Mesendoderm (in vitro differentiated cells): Measurements from ENCODE around the gene MAN1A1.

ENCODE experiments used
- DNase-seq: peaks from one replicate; pipeline ENCODE4 v3.0.0; 2013
- H2AK5ac ChIP-seq: 2 replicates; pipeline ENCODE4 v1.6.1; 2013; ENCODE audit warnings: low read length, inconsistent platforms
- H2BK120ac ChIP-seq: 2 replicates; pipeline ENCODE4 v1.6.1; 2013; ENCODE audit warnings: low read depth, mild to moderate bottlenecking, low read length, moderate library complexity, mixed read lengths
- H2BK15ac ChIP-seq: replicated peaks from 2 replicates; pipeline ENCODE4 v1.6.1; 2013; ENCODE audit warnings: low read depth, mild to moderate bottlenecking, moderate library complexity
- H2BK5ac ChIP-seq: 2 replicates; pipeline ENCODE4 v1.6.1; 2013; ENCODE audit warnings: low read length, inconsistent platforms
- H3K18ac ChIP-seq: 2 replicates; pipeline ENCODE4 v1.6.1; 2013; ENCODE audit warnings: mild to moderate bottlenecking, low read length, mixed read lengths
- H3K23ac ChIP-seq: one replicate; pipeline ENCODE4 v1.6.1; 2013; ENCODE audit warnings: low read length
- H3K27ac ChIP-seq: 2 replicates; pipeline ENCODE4 v1.5.1; 2013; ENCODE audit warnings: low read depth, mild to moderate bottlenecking, inconsistent platforms, low read length, moderate library complexity
- H3K27me3 ChIP-seq: 2 replicates; pipeline ENCODE4 v1.6.1; 2013; ENCODE audit warnings: low read length, control low read depth, mild to moderate bottlenecking, inconsistent platforms; ENCODE audit not compliant: insufficient read depth, poor library complexity
- H3K36me3 ChIP-seq: 2 replicates; pipeline ENCODE4 v1.6.1; 2013; ENCODE audit warnings: low read length, inconsistent platforms; ENCODE audit not compliant: control insufficient read depth, insufficient read depth
- H3K4ac ChIP-seq: one replicate; pipeline ENCODE4 v1.6.1; 2013; ENCODE audit warnings: low read depth, mild to moderate bottlenecking, low read length, moderate library complexity
- H3K4me1 ChIP-seq: 2 replicates; pipeline ENCODE4 v1.6.1; 2013; ENCODE audit warnings: low read depth, low read length, inconsistent platforms; ENCODE audit not compliant: control insufficient read depth
- H3K4me2 ChIP-seq: 2 replicates; pipeline ENCODE4 v1.6.1; 2013; ENCODE audit warnings: low read length
- H3K4me3 ChIP-seq: 2 replicates; pipeline ENCODE4 v1.5.1; 2013; ENCODE audit warnings: mild to moderate bottlenecking, low read length
- H3K56ac ChIP-seq: one replicate; pipeline ENCODE4 v1.6.1; 2013; ENCODE audit warnings: low read length
- H3K79me1 ChIP-seq: 2 replicates; pipeline ENCODE4 v1.6.1; 2013; ENCODE audit warnings: low read length, inconsistent platforms
- H3K79me2 ChIP-seq: 2 replicates; pipeline ENCODE4 v1.6.1; 2013; ENCODE audit warnings: mild to moderate bottlenecking, low read length; ENCODE audit not compliant: control insufficient read depth, insufficient read depth
- H3K9ac ChIP-seq: 2 replicates; pipeline ENCODE4 v1.6.1; 2013; ENCODE audit warnings: low read length, inconsistent platforms
- H4K5ac ChIP-seq: one replicate; pipeline ENCODE4 v1.6.1; 2013; ENCODE audit warnings: low read length
- H4K8ac ChIP-seq: one replicate; pipeline ENCODE4 v1.6.1; 2013; ENCODE audit warnings: low read depth, mild to moderate bottlenecking, control low read depth, low read length, moderate library complexity
- WGBS: extraction: QIAGEN DNeasy Blood & Tissue Kit; methylation state at CpG from one replicate; pipeline ENCODE4 v1.1.7; 2013; ENCODE audit warnings: low lambda C conversion rate, missing lambda C conversion rate; ENCODE audit not compliant: insufficient coverage; ENCODE audit errors: extremely low coverage; 5-methylcytosine and 5-hydroxymethylcytosine counted together

MAN1A1 gene

GRCh38 chr6:119348748-119349360 lies 707 bp downstream of the MAN1A1 start:
- Histone ChIP-seq H3K27ac (no peak overlapping the region), H3K56ac (peak overlapping the region; percentile 97), H2BK5ac (no peak overlapping the region), H3K79me1 (peaks cover 16% of the 10 kb centered on the region), H4K5ac (no peak overlapping the region), H3K4me2 (peak overlapping the region; percentile 95), H3K9ac (peak overlapping the region; percentile 94), H3K36me3 (no peaks in the 10 kb centered on the region), H3K18ac (peak overlapping the region; percentile 65), H3K23ac (peak overlapping the region; percentile 70), H3K4me1 (peaks cover 3% of the 10 kb centered on the region), H2BK15ac (no peak overlapping the region), H3K79me2 (peaks cover 24% of the 10 kb centered on the region), H4K8ac (no peak overlapping the region), H3K4me3 (peak overlapping the region; percentile 84), H2AK5ac (no peak overlapping the region), H2BK120ac (no peak overlapping the region), H3K4ac (peak overlapping the region; percentile 49), H3K27me3 (no peaks in the 10 kb centered on the region)
- no CpG with 5 or more reads among the region's 75 CpGs for WGBS
- DNase-seq, result peak; percentile 62

GRCh38 chr6:119348096-119348747 lies 1.3 kb downstream of the MAN1A1 start:
- H3K27ac ChIP-seq, result no peak overlapping the region
- H3K18ac ChIP-seq, result peak overlapping the region; percentile 65
- no peak overlapping the region for H4K5ac ChIP-seq
- H2BK5ac ChIP-seq, result no peak overlapping the region
- H2BK15ac ChIP-seq, result no peak overlapping the region
- no peak overlapping the region for H2BK120ac ChIP-seq
- H3K4me3 ChIP-seq, result peak overlapping the region; percentile 84
- no peak for DNase-seq
- no peak overlapping the region for H2AK5ac ChIP-seq
- H3K9ac ChIP-seq, result peak overlapping the region; percentile 94
- peaks cover 24% of the 10 kb centered on the region for H3K79me2 ChIP-seq
- no peak overlapping the region for H4K8ac ChIP-seq
- H3K23ac ChIP-seq, result no peak overlapping the region
- H3K27me3 ChIP-seq, result no peaks in the 10 kb centered on the region
- peaks cover 16% of the 10 kb centered on the region for H3K79me1 ChIP-seq
- H3K36me3 ChIP-seq, result no peaks in the 10 kb centered on the region
- no CpG with 5 or more reads among the region's 35 CpGs for WGBS
- peak overlapping the region; percentile 97 for H3K56ac ChIP-seq
- peak overlapping the region; percentile 95 for H3K4me2 ChIP-seq
- peak overlapping the region; percentile 49 for H3K4ac ChIP-seq
- peaks cover 3% of the 10 kb centered on the region for H3K4me1 ChIP-seq

GRCh38 chr6:119347466-119348095 lies 2.0 kb downstream of the MAN1A1 start:
- Histone ChIP-seq H2BK15ac (no peak overlapping the region), H3K4me3 (peak overlapping the region; percentile 84), H3K4ac (no peak overlapping the region), H2BK120ac (no peak overlapping the region), H3K56ac (peak overlapping the region; percentile 97), H3K9ac (peak overlapping the region; percentile 94), H3K27me3 (no peaks in the 10 kb centered on the region), H3K79me2 (peaks cover 24% of the 10 kb centered on the region), H3K4me1 (peaks cover 3% of the 10 kb centered on the region), H2AK5ac (no peak overlapping the region), H3K18ac (no peak overlapping the region), H2BK5ac (no peak overlapping the region), H3K27ac (no peak overlapping the region), H3K79me1 (peaks cover 16% of the 10 kb centered on the region), H3K23ac (no peak overlapping the region), H3K4me2 (peak overlapping the region; percentile 95), H4K8ac (no peak overlapping the region), H4K5ac (no peak overlapping the region), H3K36me3 (no peaks in the 10 kb centered on the region)
- WGBS, result no CpG with 5 or more reads among the region's 16 CpGs
- DNase-seq, result no peak

- Histone ChIP-seq H3K79me2 (peaks cover 24% of the 10 kb centered on the region), H2BK15ac (no peak overlapping the region), H3K4me3 (peak overlapping the region; percentile 14), H3K23ac (no peak overlapping the region), H3K27ac (no peak overlapping the region), H2AK5ac (no peak overlapping the region), H3K4me2 (peak overlapping the region; percentile 32), H3K4ac (no peak overlapping the region), H2BK5ac (no peak overlapping the region), H4K8ac (no peak overlapping the region), H3K4me1 (peaks cover 3% of the 10 kb centered on the region), H3K79me1 (peaks cover 16% of the 10 kb centered on the region), H3K18ac (peak overlapping the region; percentile 64), H4K5ac (no peak overlapping the region), H3K9ac (peak overlapping the region; percentile 55), H2BK120ac (no peak overlapping the region), H3K27me3 (no peaks in the 10 kb centered on the region), H3K56ac (peak overlapping the region; percentile 71), H3K36me3 (no peaks in the 10 kb centered on the region)
- no peak for DNase-seq
- no CpG with 5 or more reads among the region's 1 CpG for WGBS
These were observed 2.6 kb downstream of the MAN1A1 start for GRCh38 chr6:119346936-119347335.

- H3K4me1 ChIP-seq, result peaks cover 3% of the 10 kb centered on the region
- H3K27me3 ChIP-seq, result no peaks in the 10 kb centered on the region
- H3K4ac ChIP-seq, result no peak overlapping the region
- H3K4me2 ChIP-seq, result peak overlapping the region; percentile 32
- H4K8ac ChIP-seq, result no peak overlapping the region
- peak overlapping the region; percentile 14 for H3K4me3 ChIP-seq
- H2BK15ac ChIP-seq, result no peak overlapping the region
- no peak overlapping the region for H3K18ac ChIP-seq
- no peak overlapping the region for H3K27ac ChIP-seq
- H2BK5ac ChIP-seq, result no peak overlapping the region
- H3K36me3 ChIP-seq, result no peaks in the 10 kb centered on the region
- H3K23ac ChIP-seq, result no peak overlapping the region
- no peak overlapping the region for H2BK120ac ChIP-seq
- H3K79me2 ChIP-seq, result peaks cover 24% of the 10 kb centered on the region
- no peak for DNase-seq
- H3K56ac ChIP-seq, result peak overlapping the region; percentile 71
- peak overlapping the region; percentile 55 for H3K9ac ChIP-seq
- H4K5ac ChIP-seq, result no peak overlapping the region
- no peak overlapping the region for H2AK5ac ChIP-seq
- peaks cover 16% of the 10 kb centered on the region for H3K79me1 ChIP-seq
- no CpG with 5 or more reads among the region's 8 CpGs for WGBS
These were observed 3.1 kb downstream of the MAN1A1 start for GRCh38 chr6:119346450-119346849.
